GM12878 (cell line): ENCODE data around the gene CRY1. TPM values are rescaled to one million over a fixed set of nuclear protein-coding genes. Genes with fewer than 3 reads are reported as not detected.

Source experiments
- ATAC-seq: fragments of 200-7000 bp; cut with Tn5 transposase; 3 replicates; pipeline ENCODE4 v1.9.1; 2020; ENCODE audit warnings: mild to moderate bottlenecking, moderate library complexity
- BruUV-seq: library from RNA; stranded (reverse); fragments of 400-500 nt; replicated peaks from 2 replicates; lab custom pipeline; 2021; lab: Mats Ljungman, UMichigan
- CTCF ChIA-PET: fragments of 300-600 bp; sonication (Branson Sonifier 250); formaldehyde crosslinking; extraction: SDS; loops from one replicate; lab custom pipeline; 2021; ENCODE audit warnings: inconsistent platforms; lab: Yijun Ruan, JAX
- POLR2A ChIA-PET: fragments of 350-600 bp; formaldehyde crosslinking; extraction: SDS; loops from one replicate; lab custom pipeline; 2021; ENCODE audit warnings: inconsistent platforms; lab: Charles Lee
- RAD21 ChIA-PET: fragments of 300-600 bp; sonication (Branson Sonifier 250); formaldehyde crosslinking; loops from one replicate; lab custom pipeline; 2023; ENCODE audit warnings: antibody characterized with exemption; ENCODE audit not compliant: unreplicated experiment; lab: Charles Lee
- SMC1A ChIA-PET: fragments of 300-600 bp; sonication (Branson Sonifier 250); formaldehyde crosslinking; loops from one replicate; lab custom pipeline; 2023; ENCODE audit not compliant: unreplicated experiment, uncharacterized antibody; lab: Charles Lee
- DNase-seq: peaks from one replicate; pipeline ENCODE4 v3.0.0-alpha.2; 2011; ENCODE audit warnings: low read depth, low spot score
- FAIRE-seq: peaks from 3 replicates; lab custom pipeline; 2011; peaks lifted over from hg19 to GRCh38; lab: Jason Lieb, UNC
- H2AFZ ChIP-seq: 2 replicates; pipeline ENCODE4 v1.6.0; 2011; ENCODE audit warnings: low read depth, low read length, control low read depth; ENCODE audit not compliant: control insufficient read depth
- H3K27ac ChIP-seq: 2 replicates; pipeline ENCODE4 v1.5.1; 2011; ENCODE audit warnings: control low read depth; ENCODE audit not compliant: control insufficient read depth, insufficient read depth
- H3K27me3 ChIP-seq, 2 experiments: replicated peaks in 1 of 2; 2 replicates each; pipeline versions ENCODE4 v1.6.0 to v1.6.1; 2011; ENCODE audit warnings: low read length in 1 of 2; ENCODE audit not compliant: control insufficient read depth in 2 of 2, insufficient read depth in 2 of 2
- H3K36me3 ChIP-seq, 2 experiments: 2 replicates each; pipeline ENCODE4 v1.5.1; 2011; ENCODE audit warnings: low read length in 1 of 2; ENCODE audit not compliant: control insufficient read depth in 2 of 2, insufficient read depth in 2 of 2
- H3K4me1 ChIP-seq: 2 replicates; pipeline ENCODE4 v1.6.1; 2011; ENCODE audit warnings: mild to moderate bottlenecking, low read length, moderate library complexity, mixed read lengths; ENCODE audit not compliant: control insufficient read depth, insufficient read depth
- H3K4me2 ChIP-seq: 2 replicates; pipeline ENCODE4 v1.6.0; 2011; ENCODE audit warnings: control low read depth; ENCODE audit not compliant: control insufficient read depth, insufficient read depth
- H3K4me3 ChIP-seq: fragments of 200-600 bp; sonication (generic); 2 replicates; pipeline ENCODE4 v1.5.1; 2016
- H3K79me2 ChIP-seq: 2 replicates; pipeline ENCODE4 v1.6.0; 2011; ENCODE audit warnings: low read length; ENCODE audit not compliant: control insufficient read depth, insufficient read depth
- H3K9ac ChIP-seq: 2 replicates; pipeline ENCODE4 v1.8.0; 2011; ENCODE audit warnings: low read length, control low read depth, mixed read lengths; ENCODE audit not compliant: control insufficient read depth, insufficient read depth
- H3K9me3 ChIP-seq: replicated peaks from 3 replicates; pipeline ENCODE4 v1.5.1; 2011; ENCODE audit warnings: mild to moderate bottlenecking, low read length; ENCODE audit not compliant: control insufficient read depth, insufficient read depth
- H4K20me1 ChIP-seq: 2 replicates; pipeline ENCODE4 v1.6.0; 2011; ENCODE audit not compliant: control insufficient read depth, insufficient read depth
- BMI1 ChIP-seq: fragments of 450-650 bp; IDR thresholded peaks from 2 replicates; pipeline ENCODE4 v1.6.1; 2016; ENCODE audit warnings: mild to moderate bottlenecking, moderate library complexity, borderline replicate concordance
- EGR1 ChIP-seq, 2 experiments: IDR thresholded peaks; 1 replicate in 1 of 2; 2 replicates in 1 of 2; pipeline ENCODE4 v1.6.1; 2011 to 2012; ENCODE audit warnings: low read depth in 2 of 2, low read length in 2 of 2, borderline replicate concordance in 1 of 2, mild to moderate bottlenecking in 1 of 2, moderate library complexity in 1 of 2
- EP300 ChIP-seq, 2 experiments: fragments of 150-350 bp in 1 of 2; IDR thresholded peaks; 2 replicates each; pipeline ENCODE4 v1.6.1; 2011 to 2012; ENCODE audit warnings: low read depth in 2 of 2, low read length in 2 of 2, borderline replicate concordance in 1 of 2, improper control_type of control experiment in 1 of 2, inconsistent platforms in 1 of 2; ENCODE audit not compliant: control insufficient read depth in 1 of 2
- HSF1 ChIP-seq: fragments of 150-350 bp; IDR thresholded peaks from 2 replicates; pipeline ENCODE4 v1.6.1; 2014; ENCODE audit warnings: mild to moderate bottlenecking, low read depth, low read length
- IKZF1 ChIP-seq: fragments of 450-650 bp; conservative IDR thresholded peaks from 2 replicates; pipeline ENCODE4 v1.6.1; 2017; ENCODE audit warnings: antibody characterized with exemption, mild to moderate bottlenecking
- NFYB ChIP-seq: IDR thresholded peaks from 2 replicates; pipeline ENCODE4 v1.6.1; 2011; ENCODE audit warnings: low read depth, mild to moderate bottlenecking, low read length, improper control_type of control experiment, moderate library complexity; ENCODE audit not compliant: insufficient read depth
- RAD51 ChIP-seq: fragments of 450-650 bp; IDR thresholded peaks from 2 replicates; pipeline ENCODE4 v1.6.1; 2016; ENCODE audit warnings: moderate library complexity, mild to moderate bottlenecking, inconsistent platforms
- ZNF217 ChIP-seq: fragments of 450-650 bp; IDR thresholded peaks from 2 replicates; pipeline ENCODE4 v1.6.1; 2017; ENCODE audit warnings: antibody characterized with exemption, mild to moderate bottlenecking
- WGBS: methylation state at CpG from one replicate; pipeline ENCODE4 v1.1.6; 2016; ENCODE audit warnings: low lambda C conversion rate; ENCODE audit not compliant: insufficient replicate concordance, insufficient coverage; ENCODE audit errors: missing lambda C conversion rate; 5-methylcytosine and 5-hydroxymethylcytosine counted together
- in situ Hi-C: fragments of 300-500 bp; cut with MboI; formaldehyde crosslinking; loops from 9 replicates; pipeline ENCODE4 v1.14.3; 2018; ENCODE audit warnings: mixed read lengths
- intact Hi-C: fragments of 100-400 bp; cut with micrococcal nuclease; formaldehyde crosslinking; loops from one replicate; pipeline ENCODE4 v1.14.2; 2022; ENCODE audit not compliant: unreplicated experiment
- polyA plus RNA-seq, 11 experiments: library from polyadenylated mRNA; depleted of rRNA in 4 of 11; unstranded in 6 of 11; stranded (reverse) in 5 of 11; fragments of >200 nt; fragmentation: Nextera tagmentation in 4 of 11; fragmentation: Illumina TruSeq in 1 of 11; extraction: Ambion mirVana in 4 of 11; extraction: Trizol in 1 of 11; gene quantifications; 1 replicate in 1 of 11; 2 replicates in 10 of 11; pipeline versions ENCODE4 v1.2.1 to v1.2.3, GENCODE V29; 2011 to 2016; ENCODE audit warnings: inconsistent platforms in 2 of 11, missing spikeins in 2 of 11, low read depth in 1 of 11
- total RNA-seq, 4 experiments: library from RNA; depleted of rRNA in 3 of 4; stranded (reverse); fragments of >200 nt in 3 of 4; fragmentation: Illumina TruSeq in 1 of 4; extraction: Trizol in 1 of 4; gene quantifications; 2 replicates each; pipeline versions ENCODE4 v1.2.1 to v1.2.3, GENCODE V29; 2013 to 2021

Gene CRY1
- total and polyA plus RNA-seq, 10 of the 15 experiments (the other 5 are each of a cell fraction or from before 2014, with no cell fraction given), result 1.6 to 10.9 (median 5.4) TPM

GRCh38 chr12:106971065-106971464 is 122.3 kb downstream of the CRY1 start (continued):
- TF ChIP-seq EP300 (IDR thresholded peaks at IDR 0.05; ENCODE audit: borderline replicate concordance in 1 of 2, control insufficient read depth in 1 of 2, low read depth in 2 of 2, low read length in 2 of 2) (no peak), RAD51 (no peak)

- no peak overlapping the region for H3K4me3 ChIP-seq
- CTCF ChIA-PET, result no interaction called here
- 74% methylated on average over 2 of the region's 2 CpGs for WGBS
These were observed 128.8 kb downstream of the CRY1 start for GRCh38 chr12:106964526-106964925.

More at GRCh38 chr12:106964526-106964925, 128.8 kb downstream of the CRY1 start:
- Histone ChIP-seq H3K4me1 (no peaks in the 10 kb centered on the region), H3K9me3 (no peaks in the 10 kb centered on the region), H2AFZ (no peak overlapping the region), H3K4me2 (no peak overlapping the region), H3K27ac (no peak overlapping the region), H4K20me1 (no peaks in the 10 kb centered on the region), H3K79me2 (peaks cover 8% of the 10 kb centered on the region), H3K36me3 (peaks cover 0 to 20% of the 10 kb centered on the region in 2 experiments; a peak in 3 of 4 replicates), H3K9ac (no peak overlapping the region), H3K27me3 (no peaks in the 10 kb centered on the region)
- no peak for TF ChIP-seq HSF1
- no peak for TF ChIP-seq IKZF1
- no peak for TF ChIP-seq BMI1
- no peak for TF ChIP-seq NFYB
- no peak for TF ChIP-seq EGR1 (IDR thresholded peaks at IDR 0.05; ENCODE audit: borderline replicate concordance in 1 of 2, low read depth in 2 of 2, low read length in 2 of 2)
- no peak for TF ChIP-seq ZNF217
- ATAC-seq (no peak), FAIRE-seq (no peak), DNase-seq (no peak)
- BruUV-seq, result no TSS peak
- POLR2A ChIA-PET, result no interaction called here
- intact Hi-C loops (no loop called here), in situ Hi-C loops (no loop called here)
- RAD21 ChIA-PET, result no interaction called here
- SMC1A ChIA-PET, result no interaction called here
